GM23338 (cell line): ENCODE results near the gene MATN1.
"Not testable (repeated sequence)": the region's sequence is repeated elsewhere in the genome, so short reads cannot be mapped to it uniquely, and the experiment has no call there.

ENCODE experiments used
- CREB1 ChIP-seq: fragments of 250-450 bp; sonication (Bioruptor Pico); IDR thresholded peaks from 2 replicates; pipeline ENCODE4 v1.5.0; 2020; ENCODE audit warnings: low read depth, mild to moderate bottlenecking, moderate library complexity
- CTCF ChIP-seq, 2 experiments: fragments of 200-600 bp in 1 of 2; sonication (generic) in 1 of 2; conservative IDR thresholded peaks; 2 replicates each; pipeline versions ENCODE4 v1.5.1 to v1.6.1; 2016 to 2017; ENCODE audit warnings: antibody characterized with exemption in 2 of 2, low read depth in 2 of 2, mild to moderate bottlenecking in 2 of 2, moderate library complexity in 1 of 2
- ETS1 ChIP-seq: IDR thresholded peaks from 2 replicates; pipeline ENCODE4 v1.6.1; 2016; ENCODE audit warnings: antibody characterized with exemption
- EZH2 ChIP-seq: fragments of 200-600 bp; sonication (generic); IDR thresholded peaks from one replicate; pipeline ENCODE4 v1.8.0; 2017; ENCODE audit warnings: antibody characterized with exemption, mild to moderate bottlenecking, low read depth; ENCODE audit not compliant: unreplicated experiment
- EZH2phosphoT487 ChIP-seq: fragments of 200-600 bp; sonication (generic); IDR thresholded peaks from one replicate; pipeline ENCODE4 v1.8.1; 2018; ENCODE audit warnings: antibody characterized with exemption; ENCODE audit not compliant: unreplicated experiment
- JUNB ChIP-seq: IDR thresholded peaks from one replicate; pipeline ENCODE4 v1.6.1; 2016; ENCODE audit warnings: antibody characterized with exemption; ENCODE audit not compliant: unreplicated experiment
- NANOG ChIP-seq: IDR thresholded peaks from 2 replicates; pipeline ENCODE4 v1.6.1; 2016; ENCODE audit warnings: antibody characterized with exemption, borderline replicate concordance
- POLR2AphosphoS5 ChIP-seq: IDR thresholded peaks from 2 replicates; pipeline ENCODE4 v1.6.1; 2016; ENCODE audit warnings: antibody characterized with exemption, low read depth
- REST ChIP-seq: IDR thresholded peaks from one replicate; pipeline ENCODE4 v1.6.1; 2018; ENCODE audit warnings: antibody characterized with exemption; ENCODE audit not compliant: unreplicated experiment
- STAT1 ChIP-seq: IDR thresholded peaks from one replicate; pipeline ENCODE4 v1.6.1; 2016; ENCODE audit warnings: antibody characterized with exemption; ENCODE audit not compliant: unreplicated experiment

DNA sequence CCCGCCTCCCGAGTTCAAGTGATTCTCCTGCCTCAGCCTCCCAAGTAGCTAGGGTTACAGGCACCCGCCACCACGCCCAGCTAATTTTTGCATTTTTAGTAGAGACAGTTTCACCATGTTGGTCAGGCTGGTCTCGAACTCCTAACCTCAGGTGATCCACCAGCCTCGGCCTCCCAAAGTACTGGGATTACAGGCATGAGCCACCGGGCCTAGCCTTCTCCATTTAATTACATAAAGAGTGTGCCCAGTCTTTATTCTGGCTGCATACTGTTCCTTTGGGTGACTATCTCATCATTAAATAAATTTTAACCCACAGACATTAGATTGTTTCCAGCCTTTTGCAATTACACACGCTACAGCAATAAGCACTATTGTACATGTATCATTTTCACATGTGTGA, 43.6 kb upstream of the MATN1 start:
- TF ChIP-seq JUNB; CTCF (conservative IDR thresholded peaks at IDR 0.05; ENCODE audit: low read depth in 2 of 2); STAT1; POLR2AphosphoS5; REST; EZH2; CREB1; ETS1; NANOG; EZH2phosphoT487: not testable (repeated sequence)
